H1 (cell line): Measurements from ENCODE around the gene TNC. TPM values are rescaled to one million over a fixed set of nuclear protein-coding genes. Genes with fewer than 3 reads are reported as not detected.

Experiments
- CTCF ChIA-PET: fragments of 300-600 bp; sonication (Branson Sonifier 250); formaldehyde crosslinking; loops from one replicate; lab custom pipeline; 2021; ENCODE audit not compliant: partially characterized antibody; lab: Charles Lee
- POLR2A ChIA-PET: fragments of 300-600 bp; sonication (Branson Sonifier 250); formaldehyde crosslinking; loops from one replicate; lab custom pipeline; 2021; ENCODE audit warnings: inconsistent platforms; ENCODE audit not compliant: partially characterized antibody; lab: Charles Lee
- DNase-seq, 2 experiments: peaks; one replicate each; pipeline versions ENCODE4 v3.0.0 to v3.0.0-alpha.2; 2010 to 2022; ENCODE audit warnings: low spot score in 2 of 2, low read depth in 1 of 2, mixed read lengths in 1 of 2
- FAIRE-seq: peaks from 2 replicates; lab custom pipeline; 2011; peaks lifted over from hg19 to GRCh38; lab: Jason Lieb, UNC
- H2AFZ ChIP-seq: 2 replicates; pipeline ENCODE4 v1.8.1; 2012; ENCODE audit warnings: low read length, inconsistent platforms
- H2AK5ac ChIP-seq: 2 replicates; pipeline ENCODE4 v1.6.1; 2013; ENCODE audit warnings: low read depth, low read length
- H2BK120ac ChIP-seq: replicated peaks from 2 replicates; pipeline ENCODE3; 2013; ENCODE audit warnings: low read depth, low read length, inconsistent platforms
- H2BK12ac ChIP-seq: 2 replicates; pipeline ENCODE4 v1.6.1; 2013; ENCODE audit warnings: low read depth, low read length
- H2BK15ac ChIP-seq: 2 replicates; pipeline ENCODE4 v1.6.1; 2013; ENCODE audit warnings: low read length
- H2BK20ac ChIP-seq: 2 replicates; pipeline ENCODE4 v1.6.1; 2013; ENCODE audit warnings: low read length
- H2BK5ac ChIP-seq: 2 replicates; pipeline ENCODE4 v1.6.1; 2013; ENCODE audit warnings: low read depth, low read length
- H3K14ac ChIP-seq: 2 replicates; pipeline ENCODE4 v1.6.1; 2013; ENCODE audit warnings: inconsistent platforms; ENCODE audit not compliant: insufficient read length
- H3K18ac ChIP-seq: 2 replicates; pipeline ENCODE4 v1.6.1; 2013; ENCODE audit warnings: low read length; ENCODE audit errors: extremely low read depth
- H3K23ac ChIP-seq: 2 replicates; pipeline ENCODE4 v1.6.1; 2013; ENCODE audit warnings: inconsistent platforms; ENCODE audit not compliant: insufficient read length
- H3K23me2 ChIP-seq: 2 replicates; pipeline ENCODE4 v1.6.1; 2013; ENCODE audit warnings: low read depth, low read length
- H3K27ac ChIP-seq: 2 replicates; pipeline ENCODE4 v1.6.1; 2011; ENCODE audit warnings: low read depth, low read length, inconsistent platforms
- H3K27me3 ChIP-seq, 4 experiments: replicated peaks in 1 of 4; 1 replicate in 1 of 4; 2 replicates in 3 of 4; pipeline versions ENCODE4 v1.6.1 to v1.8.1; 2011 to 2013; ENCODE audit warnings: low read length in 3 of 4, mild to moderate bottlenecking in 3 of 4, inconsistent platforms in 2 of 4, mixed read lengths in 2 of 4, moderate library complexity in 1 of 4; ENCODE audit not compliant: control insufficient read depth in 3 of 4, insufficient read depth in 3 of 4; ENCODE audit errors: extremely low read depth in 1 of 4
- H3K36me3 ChIP-seq, 4 experiments: 2 replicates each; pipeline versions ENCODE4 v1.6.1 to v1.8.1; 2011 to 2013; ENCODE audit warnings: mild to moderate bottlenecking in 4 of 4, low read length in 3 of 4, moderate library complexity in 2 of 4, control low read depth in 1 of 4, inconsistent platforms in 1 of 4; ENCODE audit not compliant: insufficient read depth in 4 of 4, control insufficient read depth in 2 of 4
- H3K4ac ChIP-seq: replicated peaks from 2 replicates; pipeline ENCODE3; 2013; ENCODE audit warnings: low read length, low read depth, mixed read lengths, inconsistent platforms; ENCODE audit not compliant: insufficient read length
- H3K4me1 ChIP-seq, 4 experiments: replicated peaks in 1 of 4; 1 replicate in 1 of 4; 2 replicates in 3 of 4; pipeline versions ENCODE4 v1.6.1 to v1.8.1; 2011 to 2013; ENCODE audit warnings: low read length in 3 of 4, inconsistent platforms in 2 of 4, mixed read lengths in 1 of 4; ENCODE audit not compliant: insufficient read depth in 4 of 4, control insufficient read depth in 3 of 4
- H3K4me2 ChIP-seq, 2 experiments: 2 replicates each; pipeline versions ENCODE4 v1.6.1 to v1.8.1; 2011 to 2013; ENCODE audit warnings: low read depth in 2 of 2, low read length in 2 of 2, control low read depth in 1 of 2, inconsistent platforms in 1 of 2, mild to moderate bottlenecking in 1 of 2; ENCODE audit not compliant: insufficient read depth in 1 of 2
- H3K4me3 ChIP-seq, 4 experiments: fragments of 200-600, 300-600 bp in 1 of 4; sonication (generic), shearing (Covaris generic), sonication (Bioruptor Twin) in 1 of 4; 2 replicates each; pipeline versions ENCODE4 v1.5.1 to v1.8.1; 2011 to 2016; ENCODE audit warnings: low read length in 4 of 4, low read depth in 3 of 4, control low read depth in 2 of 4, inconsistent platforms in 2 of 4, mild to moderate bottlenecking in 2 of 4, mixed read lengths in 1 of 4, moderate library complexity in 1 of 4; ENCODE audit not compliant: insufficient read depth in 2 of 4; ENCODE audit errors: extremely low read depth in 1 of 4
- H3K56ac ChIP-seq: replicated peaks from 2 replicates; pipeline ENCODE3; 2013; ENCODE audit warnings: low read depth, mild to moderate bottlenecking, mixed read lengths, low read length, inconsistent platforms; ENCODE audit not compliant: insufficient read length
- H3K79me1 ChIP-seq: 2 replicates; pipeline ENCODE4 v1.6.1; 2013; ENCODE audit warnings: low read depth, low read length, control low read depth
- H3K79me2 ChIP-seq, 2 experiments: 2 replicates each; pipeline versions ENCODE4 v1.6.1 to v1.8.1; 2012 to 2013; ENCODE audit warnings: low read length in 2 of 2, mild to moderate bottlenecking in 2 of 2, inconsistent platforms in 1 of 2; ENCODE audit not compliant: insufficient read depth in 2 of 2, control insufficient read depth in 1 of 2
- H3K9ac ChIP-seq, 4 experiments: replicated peaks in 1 of 4; 1 replicate in 1 of 4; 2 replicates in 3 of 4; pipeline versions ENCODE4 v1.6.1 to v1.8.1; 2011 to 2013; ENCODE audit warnings: low read depth in 3 of 4, low read length in 3 of 4, control low read depth in 2 of 4, mild to moderate bottlenecking in 2 of 4, moderate library complexity in 2 of 4, inconsistent platforms in 1 of 4; ENCODE audit errors: extremely low read depth in 1 of 4
- H3K9me3 ChIP-seq, 2 experiments: 2 replicates each; pipeline versions ENCODE4 v1.6.1 to v1.8.1; 2012 to 2013; ENCODE audit warnings: mild to moderate bottlenecking in 2 of 2, moderate library complexity in 2 of 2, control low read depth in 1 of 2, inconsistent platforms in 1 of 2, low read depth in 1 of 2, low read length in 1 of 2, mixed read lengths in 1 of 2; ENCODE audit not compliant: insufficient read depth in 2 of 2
- H4K20me1 ChIP-seq, 2 experiments: replicated peaks in 1 of 2; 2 replicates each; pipeline versions ENCODE3 to v1.8.1; 2011 to 2013; ENCODE audit warnings: inconsistent platforms in 2 of 2, low read length in 2 of 2, mild to moderate bottlenecking in 1 of 2; ENCODE audit not compliant: insufficient read depth in 2 of 2, control insufficient read depth in 1 of 2
- H4K5ac ChIP-seq: 2 replicates; pipeline ENCODE4 v1.6.1; 2013; ENCODE audit warnings: low read length, low read depth, mixed read lengths, inconsistent platforms; ENCODE audit not compliant: insufficient read length
- H4K8ac ChIP-seq: 2 replicates; pipeline ENCODE4 v1.8.0; 2013; ENCODE audit warnings: mild to moderate bottlenecking, moderate library complexity, low read length, inconsistent platforms; ENCODE audit not compliant: insufficient read depth; ENCODE audit errors: extremely low read depth
- H4K91ac ChIP-seq: replicated peaks from 2 replicates; pipeline ENCODE3; 2013; ENCODE audit warnings: low read length, mixed read lengths, inconsistent platforms; ENCODE audit not compliant: insufficient read length
- BRCA1 ChIP-seq: IDR thresholded peaks from 2 replicates; pipeline ENCODE4 v1.6.1; 2012; ENCODE audit warnings: low read depth, low read length, improper control_type of control experiment
- CBX5 ChIP-seq: fragments of 300-800, 300-1000 bp; sonication (generic); IDR thresholded peaks from 2 replicates; pipeline ENCODE4 v1.7.1; 2016; ENCODE audit warnings: antibody characterized with exemption, low read length, low read depth
- CEBPB ChIP-seq: IDR thresholded peaks from 2 replicates; pipeline ENCODE4 v1.6.1; 2012; ENCODE audit warnings: low read depth, low read length
- CTBP2 ChIP-seq: IDR thresholded peaks from 2 replicates; pipeline ENCODE4 v1.7.0; 2011; ENCODE audit warnings: borderline replicate concordance, mild to moderate bottlenecking, moderate library complexity, mixed read lengths, low read length; ENCODE audit not compliant: insufficient read depth, insufficient read length
- GTF2F1 ChIP-seq: IDR thresholded peaks from 2 replicates; pipeline ENCODE4 v1.6.1; 2012; ENCODE audit warnings: low read depth, low read length, improper control_type of control experiment, borderline replicate concordance
- HDAC2 ChIP-seq, 2 experiments: fragments of 300-600 bp in 1 of 2; sonication (generic) in 1 of 2; IDR thresholded peaks; 2 replicates each; pipeline ENCODE4 v1.6.1; 2011 to 2012; ENCODE audit warnings: low read depth in 2 of 2, low read length in 2 of 2, mild to moderate bottlenecking in 2 of 2, moderate library complexity in 2 of 2, borderline replicate concordance in 1 of 2, inconsistent platforms in 1 of 2
- HDAC6 ChIP-seq: IDR thresholded peaks from one replicate; pipeline ENCODE4 v1.7.1; 2012; ENCODE audit warnings: low read depth, mild to moderate bottlenecking, inconsistent platforms, low read length, moderate library complexity
- JUN ChIP-seq: IDR thresholded peaks from 2 replicates; pipeline ENCODE4 v1.6.1; 2011; ENCODE audit warnings: low read depth, mild to moderate bottlenecking, improper control_type of control experiment, low read length
- JUND ChIP-seq: IDR thresholded peaks from 2 replicates; pipeline ENCODE4 v1.6.1; 2011; ENCODE audit warnings: mild to moderate bottlenecking, improper control_type of control experiment, low read length
- KDM5A ChIP-seq: fragments of 200-600 bp; IDR thresholded peaks from 2 replicates; pipeline ENCODE4 v1.7.1; 2012; ENCODE audit warnings: mild to moderate bottlenecking, low read length, inconsistent platforms, mixed read lengths
- NRF1 ChIP-seq: IDR thresholded peaks from 2 replicates; pipeline ENCODE4 v1.6.1; 2011; ENCODE audit warnings: mild to moderate bottlenecking, low read depth, low read length, improper control_type of control experiment
- POLR2AphosphoS5 ChIP-seq: IDR thresholded peaks from 2 replicates; pipeline ENCODE4 v1.6.1; 2011; ENCODE audit warnings: low read depth, low read length
- RXRA ChIP-seq: IDR thresholded peaks from 2 replicates; pipeline ENCODE4 v1.6.1; 2011; ENCODE audit warnings: low read depth, mild to moderate bottlenecking, low read length, moderate library complexity; ENCODE audit not compliant: insufficient read depth
- SP2 ChIP-seq: IDR thresholded peaks from 2 replicates; pipeline ENCODE4 v1.6.1; 2012; ENCODE audit warnings: mild to moderate bottlenecking, low read length, inconsistent platforms
- TBP ChIP-seq: IDR thresholded peaks from 2 replicates; pipeline ENCODE4 v1.6.1; 2011; ENCODE audit warnings: low read depth, low read length, improper control_type of control experiment
- WGBS, 2 experiments: shearing (Covaris generic) in 1 of 2; methylation state at CpG; one replicate each; pipeline versions ENCODE4 v1.1.6 to v1.1.7; 2013 to 2015; ENCODE audit warnings: low lambda C conversion rate in 2 of 2, mixed read lengths in 2 of 2, inconsistent platforms in 1 of 2, low coverage in 1 of 2, missing lambda C conversion rate in 1 of 2; ENCODE audit not compliant: insufficient replicate concordance in 2 of 2, insufficient coverage in 1 of 2, insufficient read length in 1 of 2; ENCODE audit errors: extremely low coverage in 1 of 2, missing lambda C conversion rate in 1 of 2; 5-methylcytosine and 5-hydroxymethylcytosine counted together
- polyA plus RNA-seq, 7 experiments: library from polyadenylated mRNA; depleted of rRNA in 3 of 7; stranded (reverse) in 5 of 7; unstranded in 2 of 7; fragments of >200 nt in 5 of 7; fragments of 200-250 nt in 2 of 7; gene quantifications; 1 replicate in 5 of 7; 2 replicates in 1 of 7; 4 replicates in 1 of 7; pipeline versions ENCODE4 v1.2.1 to v1.2.3, GENCODE V29; 2011 to 2013; ENCODE audit warnings: missing spikeins in 2 of 7, mixed read lengths in 2 of 7
- total RNA-seq: library from RNA; stranded (reverse); fragmentation: NEBNext Ultra II Directional; extraction: Animal tissue kit (Norgen Biotek cat#: 25700); gene quantifications from 2 replicates; pipeline ENCODE4 v1.2.1, GENCODE V29; 2021

The TNC gene
- total and polyA plus RNA-seq, 2 of the 8 experiments (the other 6 are each of a cell fraction or from before 2014, with no cell fraction given), result 6.2 to 11.4 TPM

- H2BK5ac ChIP-seq, result no peak overlapping the region
- no peak overlapping the region for H4K5ac ChIP-seq
- no peak overlapping the region for H2AFZ ChIP-seq
- no peaks in the 10 kb centered on the region for H3K79me2 ChIP-seq
- H2BK20ac ChIP-seq, result no peak overlapping the region
- H3K79me1 ChIP-seq, result no peaks in the 10 kb centered on the region
- no peak overlapping the region for H3K9ac ChIP-seq
- H3K23ac ChIP-seq, result no peak overlapping the region
- H2BK15ac ChIP-seq, result no peak overlapping the region
- TF ChIP-seq POLR2AphosphoS5 (no peak), CTBP2 (no peak), CEBPB (no peak), JUND (no peak), SP2 (no peak), BRCA1 (no peak), HDAC2 (IDR thresholded peaks at IDR 0.05; ENCODE audit: borderline replicate concordance in 1 of 2, low read depth in 2 of 2, low read length in 2 of 2) (no peak), GTF2F1 (no peak), NRF1 (no peak), KDM5A (no peak), JUN (no peak), HDAC6 (no peak), CBX5 (no peak), RXRA (no peak), TBP (no peak)
- no peak overlapping the region for H4K91ac ChIP-seq
- DNase-seq, result no peak
- H4K20me1 ChIP-seq, result no peaks in the 10 kb centered on the region
- H3K27me3 ChIP-seq, result peaks cover 0 to 2% (median 0%) of the 10 kb centered on the region in 4 experiments; a peak in 2 of 7 replicates
- H3K56ac ChIP-seq, result no peak overlapping the region
- no peak overlapping the region for H3K4me2 ChIP-seq
- no peaks in the 10 kb centered on the region for H3K23me2 ChIP-seq
- H3K9me3 ChIP-seq, result no peaks in the 10 kb centered on the region
- H3K4ac ChIP-seq, result no peak overlapping the region
- ChIA-PET POLR2A (interaction anchor here (2.0 kb wide), 1 partner anchor 10 kb away, joined by 5 read pairs; the partner anchor contains the start of gene TNC), CTCF (interaction anchor here (1.1 to 2.8 kb wide), 2 partner anchors 9 to 11 kb away, joined by 3 to 9 read pairs; no protein-coding TSS in a partner anchor)
- no peak overlapping the region for H3K14ac ChIP-seq
- no peak overlapping the region for H3K18ac ChIP-seq
- no peak for FAIRE-seq
- no peak overlapping the region for H2BK120ac ChIP-seq
- no peak overlapping the region for H3K4me3 ChIP-seq
- no peaks in the 10 kb centered on the region for H3K4me1 ChIP-seq
- no peaks in the 10 kb centered on the region for H3K36me3 ChIP-seq
- 97% methylated on average over 2 of the region's 2 CpGs; no CpG with 5 or more reads in 1 of the 2 experiments for WGBS, 2 experiments
- H2AK5ac ChIP-seq, result no peak overlapping the region
- no peak overlapping the region for H2BK12ac ChIP-seq
- H4K8ac ChIP-seq, result no peak overlapping the region
- H3K27ac ChIP-seq, result no peak overlapping the region
Observed at GRCh38 chr9:115107701-115108100, 10.3 kb downstream of the TNC start.
